GM18519 (cell line): ENCODE results near the gene FAM13B.
"Not testable (repeated sequence)": the region's sequence is repeated elsewhere in the genome, so short reads cannot be mapped to it uniquely, and the experiment has no call there.

Experiments
- ATAC-seq: cut with Tn5 transposase; IDR thresholded peaks from one replicate; pipeline ENCODE4 v1.9.1; 2021; ENCODE audit warnings: mild to moderate bottlenecking, moderate library complexity; ENCODE audit not compliant: unreplicated experiment, low FRiP score

FAM13B gene

GRCh38 chr5:138032572-138033385 is at the start of gene FAM13B:
TSS of gene FAM13B (minus strand) at chr5:138033079. CDS start at chr5:138019111, 13,968 bp downstream.
- peak; percentile 34 for ATAC-seq

- no peak for ATAC-seq
Observed at GRCh38 chr5:138082033-138082432, 49.2 kb upstream of the FAM13B start.

- no peak for ATAC-seq
Observed at GRCh38 chr5:138078006-138078643, 45.2 kb upstream of the FAM13B start.

GRCh38 chr5:138077064-138077696 is 44.3 kb upstream of the FAM13B start:
- ATAC-seq = no peak

- not testable (repeated sequence) for ATAC-seq
Observed at GRCh38 chr5:138070026-138070425, 37.1 kb upstream of the FAM13B start.

GRCh38 chr5:138068742-138069600 is 36.1 kb upstream of the FAM13B start:
- ATAC-seq = no peak

- no peak for ATAC-seq
Observed at GRCh38 chr5:138067945-138068344, 35.1 kb upstream of the FAM13B start.

- no peak for ATAC-seq
Observed at GRCh38 chr5:138065102-138065501, 32.2 kb upstream of the FAM13B start.

- ATAC-seq = no peak
Observed at GRCh38 chr5:138064526-138064925, 31.6 kb upstream of the FAM13B start.

- no peak for ATAC-seq
Observed at GRCh38 chr5:138054847-138055558, 22.1 kb upstream of the FAM13B start.

GRCh38 chr5:138054206-138054605 is 21.3 kb upstream of the FAM13B start:
- no peak for ATAC-seq

GRCh38 chr5:138053554-138053953 is 20.7 kb upstream of the FAM13B start:
- ATAC-seq = no peak

GRCh38 chr5:138052718-138053117 is 19.8 kb upstream of the FAM13B start:
- ATAC-seq = not testable (repeated sequence)

- no peak for ATAC-seq
Observed at GRCh38 chr5:138051441-138052296, 18.8 kb upstream of the FAM13B start.

- not testable (repeated sequence) for ATAC-seq
Observed at GRCh38 chr5:138045283-138045682, 12.4 kb upstream of the FAM13B start.

GRCh38 chr5:138038826-138039225 is 5.9 kb upstream of the FAM13B start:
- no peak for ATAC-seq

- ATAC-seq = no peak
Observed at GRCh38 chr5:138037907-138038633, 5.2 kb upstream of the FAM13B start.

- ATAC-seq = no peak
Observed at GRCh38 chr5:138037271-138037670, 4.4 kb upstream of the FAM13B start.
